ENCODE data around the gene WARS2.

DNA sequence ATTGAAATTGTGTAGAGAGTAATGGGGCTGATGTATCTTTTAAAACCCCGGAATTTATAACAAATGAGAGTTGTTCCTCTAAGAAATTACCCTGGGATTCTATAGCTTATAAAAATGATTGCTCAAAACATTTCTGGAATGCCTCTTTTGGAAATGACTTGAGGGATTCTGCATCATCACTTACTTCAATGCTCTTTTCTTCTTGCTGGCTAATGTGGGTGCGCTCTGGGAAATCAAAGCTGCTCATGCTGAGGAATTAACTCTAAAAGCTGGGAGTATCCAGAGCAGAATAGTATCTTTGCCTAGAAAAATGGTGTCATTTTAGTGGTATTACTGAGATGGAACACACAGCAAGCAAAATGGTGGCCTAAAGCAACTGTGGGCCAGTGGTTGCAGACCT lies 129.3 kb downstream of the WARS2 start:
- no peak for TF ChIP-seq POLR2AphosphoS5 (IDR thresholded peaks at IDR 0.05; ENCODE audit: low read depth, low read length)
- no peak for TF ChIP-seq FOXP2 (optimal IDR thresholded peaks at IDR 0.05; ENCODE audit: borderline replicate concordance, extremely low read depth, extremely low read length, insufficient read depth)
- no peak for TF ChIP-seq SIN3A (IDR thresholded peaks at IDR 0.05; ENCODE audit: borderline replicate concordance, insufficient read depth, low read length)
- TF ChIP-seq, protein P1, sequence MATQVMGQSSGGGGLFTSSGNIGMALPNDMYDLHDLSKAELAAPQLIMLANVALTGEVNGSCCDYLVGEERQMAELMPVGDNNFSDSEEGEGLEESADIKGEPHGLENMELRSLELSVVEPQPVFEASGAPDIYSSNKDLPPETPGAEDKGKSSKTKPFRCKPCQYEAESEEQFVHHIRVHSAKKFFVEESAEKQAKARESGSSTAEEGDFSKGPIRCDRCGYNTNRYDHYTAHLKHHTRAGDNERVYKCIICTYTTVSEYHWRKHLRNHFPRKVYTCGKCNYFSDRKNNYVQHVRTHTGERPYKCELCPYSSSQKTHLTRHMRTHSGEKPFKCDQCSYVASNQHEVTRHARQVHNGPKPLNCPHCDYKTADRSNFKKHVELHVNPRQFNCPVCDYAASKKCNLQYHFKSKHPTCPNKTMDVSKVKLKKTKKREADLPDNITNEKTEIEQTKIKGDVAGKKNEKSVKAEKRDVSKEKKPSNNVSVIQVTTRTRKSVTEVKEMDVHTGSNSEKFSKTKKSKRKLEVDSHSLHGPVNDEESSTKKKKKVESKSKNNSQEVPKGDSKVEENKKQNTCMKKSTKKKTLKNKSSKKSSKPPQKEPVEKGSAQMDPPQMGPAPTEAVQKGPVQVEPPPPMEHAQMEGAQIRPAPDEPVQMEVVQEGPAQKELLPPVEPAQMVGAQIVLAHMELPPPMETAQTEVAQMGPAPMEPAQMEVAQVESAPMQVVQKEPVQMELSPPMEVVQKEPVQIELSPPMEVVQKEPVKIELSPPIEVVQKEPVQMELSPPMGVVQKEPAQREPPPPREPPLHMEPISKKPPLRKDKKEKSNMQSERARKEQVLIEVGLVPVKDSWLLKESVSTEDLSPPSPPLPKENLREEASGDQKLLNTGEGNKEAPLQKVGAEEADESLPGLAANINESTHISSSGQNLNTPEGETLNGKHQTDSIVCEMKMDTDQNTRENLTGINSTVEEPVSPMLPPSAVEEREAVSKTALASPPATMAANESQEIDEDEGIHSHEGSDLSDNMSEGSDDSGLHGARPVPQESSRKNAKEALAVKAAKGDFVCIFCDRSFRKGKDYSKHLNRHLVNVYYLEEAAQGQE (IDR thresholded peaks at IDR 0.05; ENCODE audit: insufficient read depth in 1 of 2, low read depth in 2 of 2, low read length in 2 of 2), result no peak
